GM19351 (cell line): Measurements from ENCODE around the gene SLC25A4.
"Not testable (repeated sequence)": the region's sequence is repeated elsewhere in the genome, so short reads cannot be mapped to it uniquely, and the experiment has no call there.

Experiments
- ATAC-seq: cut with Tn5 transposase; IDR thresholded peaks from one replicate; pipeline ENCODE4 v1.9.1; 2021; ENCODE audit warnings: mild to moderate bottlenecking, moderate library complexity; ENCODE audit not compliant: unreplicated experiment

The SLC25A4 gene

GRCh38 chr4:185171373-185172071 is 28.5 kb downstream of the SLC25A4 start:
- peak; percentile 96 for ATAC-seq

GRCh38 chr4:185179488-185179887 is 36.4 kb downstream of the SLC25A4 start:
- ATAC-seq: no peak

GRCh38 chr4:185182239-185182638 is 39.2 kb downstream of the SLC25A4 start:
- no peak for ATAC-seq

GRCh38 chr4:185183622-185184281 is 40.7 kb downstream of the SLC25A4 start:
- no peak for ATAC-seq

GRCh38 chr4:185186769-185187168 is 43.7 kb downstream of the SLC25A4 start:
- no peak for ATAC-seq

GRCh38 chr4:185189606-185190305 is 46.7 kb downstream of the SLC25A4 start:
- ATAC-seq: no peak

- ATAC-seq: no peak
Measured at GRCh38 chr4:185190306-185190856, 47.3 kb downstream of the SLC25A4 start.

GRCh38 chr4:185192059-185192458 is 49.0 kb downstream of the SLC25A4 start:
- ATAC-seq: peak; percentile 93

GRCh38 chr4:185194924-185195888 is 52.1 kb downstream of the SLC25A4 start:
- no peak for ATAC-seq

GRCh38 chr4:185196437-185196836 is 53.4 kb downstream of the SLC25A4 start:
- ATAC-seq: no peak

- ATAC-seq: not testable (repeated sequence)
Measured at GRCh38 chr4:185198189-185198588, 55.1 kb downstream of the SLC25A4 start.
